Brain microvascular endothelial cell (primary cell): ENCODE data around the gene CYP2J2.
"Not testable (repeated sequence)": the region's sequence is repeated elsewhere in the genome, so short reads cannot be mapped to it uniquely, and the experiment has no call there.

ENCODE experiments used
- DNase-seq: peaks from one replicate; pipeline ENCODE4 v3.0.0-alpha.2; 2020
- H3K27ac ChIP-seq: fragments of 250-450 bp; sonication (Bioruptor Pico); 2 replicates; pipeline ENCODE4 v1.5.1; 2020; ENCODE audit warnings: mild to moderate bottlenecking, moderate library complexity
- H3K27me3 ChIP-seq: fragments of 250-450 bp; sonication (Bioruptor Pico); replicated peaks from 2 replicates; pipeline ENCODE4 v1.5.1; 2020; ENCODE audit warnings: mild to moderate bottlenecking
- H3K36me3 ChIP-seq: fragments of 250-450 bp; sonication (Bioruptor Pico); replicated peaks from 2 replicates; pipeline ENCODE4 v1.5.1; 2020; ENCODE audit warnings: mild to moderate bottlenecking
- H3K4me3 ChIP-seq: 2 replicates; pipeline ENCODE4 v1.5.1; 2011; ENCODE audit warnings: low read depth, mild to moderate bottlenecking, control low read depth, low read length, moderate library complexity
- in situ Hi-C: cut with HindIII; loops from 2 replicates; pipeline ENCODE4 v1.10.0; 2017; ENCODE audit warnings: low sequenced_read_pairs, low pct_ligation_motif_present
- TF ChIP-seq, protein P1 (sequence below): IDR thresholded peaks from 2 replicates; pipeline ENCODE4 v1.5.1; 2011; ENCODE audit warnings: low read depth, mild to moderate bottlenecking, moderate library complexity, low read length, control low read depth, inconsistent platforms; ENCODE audit errors: missing control alignments

Gene CYP2J2

DNA sequence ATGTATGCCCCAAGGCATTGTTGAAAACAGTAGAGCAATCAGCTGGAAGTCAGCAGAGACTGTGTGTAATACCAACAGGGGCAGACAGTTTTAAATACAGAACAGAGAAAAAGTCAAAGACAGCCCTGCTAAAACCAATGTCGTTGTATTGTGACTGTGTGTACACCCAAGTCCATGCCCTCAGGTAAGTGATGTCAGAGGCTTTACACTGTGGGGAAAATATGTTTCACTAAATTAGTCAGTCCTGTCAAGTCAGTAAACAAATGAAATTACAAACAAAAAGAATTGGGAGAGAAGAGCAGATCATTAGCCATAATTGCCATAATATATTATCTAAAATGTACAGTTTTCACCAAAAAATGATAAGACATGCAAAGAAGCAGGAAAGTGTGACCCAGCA lies 2.4 kb upstream of the CYP2J2 start:
- in situ Hi-C loops, result no loop called here
- TF ChIP-seq, protein P1, sequence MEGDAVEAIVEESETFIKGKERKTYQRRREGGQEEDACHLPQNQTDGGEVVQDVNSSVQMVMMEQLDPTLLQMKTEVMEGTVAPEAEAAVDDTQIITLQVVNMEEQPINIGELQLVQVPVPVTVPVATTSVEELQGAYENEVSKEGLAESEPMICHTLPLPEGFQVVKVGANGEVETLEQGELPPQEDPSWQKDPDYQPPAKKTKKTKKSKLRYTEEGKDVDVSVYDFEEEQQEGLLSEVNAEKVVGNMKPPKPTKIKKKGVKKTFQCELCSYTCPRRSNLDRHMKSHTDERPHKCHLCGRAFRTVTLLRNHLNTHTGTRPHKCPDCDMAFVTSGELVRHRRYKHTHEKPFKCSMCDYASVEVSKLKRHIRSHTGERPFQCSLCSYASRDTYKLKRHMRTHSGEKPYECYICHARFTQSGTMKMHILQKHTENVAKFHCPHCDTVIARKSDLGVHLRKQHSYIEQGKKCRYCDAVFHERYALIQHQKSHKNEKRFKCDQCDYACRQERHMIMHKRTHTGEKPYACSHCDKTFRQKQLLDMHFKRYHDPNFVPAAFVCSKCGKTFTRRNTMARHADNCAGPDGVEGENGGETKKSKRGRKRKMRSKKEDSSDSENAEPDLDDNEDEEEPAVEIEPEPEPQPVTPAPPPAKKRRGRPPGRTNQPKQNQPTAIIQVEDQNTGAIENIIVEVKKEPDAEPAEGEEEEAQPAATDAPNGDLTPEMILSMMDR, result no peak
- H3K27ac ChIP-seq, result no peak overlapping the region
- H3K36me3 ChIP-seq, result no peaks in the 10 kb centered on the region
- H3K27me3 ChIP-seq, result peaks cover 5% of the 10 kb centered on the region
- no peak for DNase-seq
- no peak overlapping the region for H3K4me3 ChIP-seq

- no peak overlapping the region for H3K4me3 ChIP-seq
- peaks cover 5% of the 10 kb centered on the region for H3K27me3 ChIP-seq
- TF ChIP-seq, protein P1, result no peak
Measured at GRCh38 chr1:59927213-59927612, 640 bp upstream of the CYP2J2 start.

DNA sequence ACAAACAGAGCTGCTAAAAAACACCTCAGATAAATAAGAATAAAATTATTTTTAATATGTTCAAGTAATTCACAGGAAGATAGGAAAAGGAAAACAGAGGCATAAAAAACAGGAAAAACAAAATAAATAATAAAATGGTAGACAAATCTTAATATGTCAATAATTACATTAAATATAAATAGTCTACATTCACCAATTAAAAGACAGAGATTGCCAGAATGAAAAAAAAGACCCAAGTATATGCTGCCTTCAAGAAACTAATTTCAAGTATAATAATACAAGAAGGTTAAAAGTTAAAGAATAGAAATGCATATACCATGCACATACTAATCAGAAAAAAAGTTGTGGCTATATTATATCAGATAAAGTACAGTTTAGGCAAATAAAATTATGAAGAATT lies 1.9 kb downstream of the CYP2J2 start:
- peaks cover 5% of the 10 kb centered on the region for H3K27me3 ChIP-seq
- H3K27ac ChIP-seq, result no peak overlapping the region
- H3K4me3 ChIP-seq, result no peak overlapping the region
- DNase-seq, result no peak
- in situ Hi-C loops, result no loop called here
- no peaks in the 10 kb centered on the region for H3K36me3 ChIP-seq
- TF ChIP-seq, protein P1, result no peak

More at GRCh38 chr1:59927213-59927612, 640 bp upstream of the CYP2J2 start:
- DNase-seq, result no peak
- Histone ChIP-seq H3K36me3 (no peaks in the 10 kb centered on the region), H3K27ac (no peak overlapping the region)
- in situ Hi-C loops, result no loop called here

- H3K27ac ChIP-seq, H3K27me3 ChIP-seq, DNase-seq, in situ Hi-C loops, H3K4me3 ChIP-seq, H3K36me3 ChIP-seq: not testable (repeated sequence)
Measured at GRCh38 chr1:59921258-59921899, 5.2 kb downstream of the CYP2J2 start.

GRCh38 chr1:59919746-59920145 lies 6.8 kb downstream of the CYP2J2 start:
- H3K36me3 ChIP-seq, result no peaks in the 10 kb centered on the region
- no peak overlapping the region for H3K27ac ChIP-seq
- no peaks in the 10 kb centered on the region for H3K27me3 ChIP-seq
- in situ Hi-C loops, result no loop called here
- no peak for DNase-seq
- no peak overlapping the region for H3K4me3 ChIP-seq
- TF ChIP-seq, protein P1, result no peak

- Histone ChIP-seq H3K36me3 (no peaks in the 10 kb centered on the region), H3K27me3 (no peaks in the 10 kb centered on the region), H3K4me3 (no peak overlapping the region), H3K27ac (no peak overlapping the region)
- no peak for DNase-seq
- TF ChIP-seq, protein P1, result no peak
- in situ Hi-C loops, result no loop called here
Measured at GRCh38 chr1:59917785-59918180, 8.8 kb downstream of the CYP2J2 start.
